ENCODE results near the gene STK16. TPM values are rescaled to one million over a fixed set of nuclear protein-coding genes. Genes with fewer than 3 reads are reported as not detected.
A peak's percentile ranks its signal among the peaks of the same experiment; 100 is the strongest.

Gene STK16
- total and polyA plus RNA-seq, 2 experiments from 2014 or later: 7.7 to 35.6 TPM

DNA sequence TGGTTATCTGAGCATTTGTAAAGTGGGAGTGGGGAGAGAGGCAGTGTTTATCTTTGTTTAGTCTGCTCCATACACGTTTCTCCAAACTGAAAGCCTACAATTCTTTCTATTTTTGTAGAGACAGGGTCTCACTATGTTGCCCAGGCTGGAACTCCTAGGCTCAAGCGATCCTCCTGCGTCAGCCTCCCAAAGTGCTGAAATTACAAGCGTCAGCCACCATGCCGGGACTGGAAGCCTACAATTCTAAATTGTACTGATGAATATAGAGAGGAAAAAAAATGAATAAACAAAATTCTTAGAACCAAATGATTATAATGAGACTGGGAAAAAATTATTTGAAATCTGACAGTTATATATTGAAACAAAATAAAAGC lies 40.1 kb upstream of the STK16 start:
- no peaks in the 10 kb centered on the region for H3K9me3 ChIP-seq (ENCODE audit: low read depth)
- peaks cover 6% of the 10 kb centered on the region for H3K79me2 ChIP-seq
- H3K9me2 ChIP-seq (replicated peaks; ENCODE audit: insufficient read depth): no peaks in the 10 kb centered on the region
- no peaks in the 10 kb centered on the region for H3K36me3 ChIP-seq (replicated peaks; ENCODE audit: insufficient read depth, low read depth)
- no peak overlapping the region for H3K4me2 ChIP-seq
- H2AFZ ChIP-seq: no peak overlapping the region
- no peaks in the 10 kb centered on the region for H3K27me3 ChIP-seq
- H3K27ac ChIP-seq: no peak overlapping the region
- WGBS (ENCODE audit: low lambda C conversion rate, missing lambda C conversion rate): 81% methylated on average over 5 of the region's 5 CpGs
- no peak for DNase-seq (ENCODE audit: low spot score)
- no peak overlapping the region for H3K4me3 ChIP-seq
- peaks cover 3% of the 10 kb centered on the region for H4K20me1 ChIP-seq (ENCODE audit: insufficient read depth, poor library complexity, severe bottlenecking)
- H3K4me1 ChIP-seq (ENCODE audit: insufficient read depth): peaks cover 20% of the 10 kb centered on the region
- TF ChIP-seq, protein P1, sequence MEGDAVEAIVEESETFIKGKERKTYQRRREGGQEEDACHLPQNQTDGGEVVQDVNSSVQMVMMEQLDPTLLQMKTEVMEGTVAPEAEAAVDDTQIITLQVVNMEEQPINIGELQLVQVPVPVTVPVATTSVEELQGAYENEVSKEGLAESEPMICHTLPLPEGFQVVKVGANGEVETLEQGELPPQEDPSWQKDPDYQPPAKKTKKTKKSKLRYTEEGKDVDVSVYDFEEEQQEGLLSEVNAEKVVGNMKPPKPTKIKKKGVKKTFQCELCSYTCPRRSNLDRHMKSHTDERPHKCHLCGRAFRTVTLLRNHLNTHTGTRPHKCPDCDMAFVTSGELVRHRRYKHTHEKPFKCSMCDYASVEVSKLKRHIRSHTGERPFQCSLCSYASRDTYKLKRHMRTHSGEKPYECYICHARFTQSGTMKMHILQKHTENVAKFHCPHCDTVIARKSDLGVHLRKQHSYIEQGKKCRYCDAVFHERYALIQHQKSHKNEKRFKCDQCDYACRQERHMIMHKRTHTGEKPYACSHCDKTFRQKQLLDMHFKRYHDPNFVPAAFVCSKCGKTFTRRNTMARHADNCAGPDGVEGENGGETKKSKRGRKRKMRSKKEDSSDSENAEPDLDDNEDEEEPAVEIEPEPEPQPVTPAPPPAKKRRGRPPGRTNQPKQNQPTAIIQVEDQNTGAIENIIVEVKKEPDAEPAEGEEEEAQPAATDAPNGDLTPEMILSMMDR (IDR thresholded peaks at IDR 0.05; ENCODE audit: poor library complexity): no peak
- TF ChIP-seq EZH2phosphoT487 (IDR thresholded peaks at IDR 0.05; ENCODE audit: low read depth, severe bottlenecking, unreplicated experiment): no peak
- no peak for TF ChIP-seq EZH2 (IDR thresholded peaks at IDR 0.05; ENCODE audit: borderline replicate concordance)

DNA sequence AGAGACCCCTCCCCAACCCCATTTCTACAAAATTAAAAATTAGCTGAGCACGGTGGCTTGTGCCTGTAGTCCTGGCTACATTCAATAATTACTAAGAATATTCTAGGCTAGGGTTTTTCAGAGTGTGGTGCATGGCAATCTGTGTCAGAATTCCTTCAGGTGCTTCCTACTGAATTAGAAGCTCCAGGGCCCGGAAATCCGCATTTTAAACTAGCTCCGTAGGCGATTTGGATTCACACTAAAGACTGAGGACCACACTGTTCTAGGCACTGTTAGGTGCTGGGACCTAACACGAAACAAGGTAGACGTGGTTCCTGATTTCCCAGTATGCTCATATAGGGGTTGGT lies 39.3 kb upstream of the STK16 start:
- peak overlapping the region; percentile 98 for H3K27ac ChIP-seq

DNA sequence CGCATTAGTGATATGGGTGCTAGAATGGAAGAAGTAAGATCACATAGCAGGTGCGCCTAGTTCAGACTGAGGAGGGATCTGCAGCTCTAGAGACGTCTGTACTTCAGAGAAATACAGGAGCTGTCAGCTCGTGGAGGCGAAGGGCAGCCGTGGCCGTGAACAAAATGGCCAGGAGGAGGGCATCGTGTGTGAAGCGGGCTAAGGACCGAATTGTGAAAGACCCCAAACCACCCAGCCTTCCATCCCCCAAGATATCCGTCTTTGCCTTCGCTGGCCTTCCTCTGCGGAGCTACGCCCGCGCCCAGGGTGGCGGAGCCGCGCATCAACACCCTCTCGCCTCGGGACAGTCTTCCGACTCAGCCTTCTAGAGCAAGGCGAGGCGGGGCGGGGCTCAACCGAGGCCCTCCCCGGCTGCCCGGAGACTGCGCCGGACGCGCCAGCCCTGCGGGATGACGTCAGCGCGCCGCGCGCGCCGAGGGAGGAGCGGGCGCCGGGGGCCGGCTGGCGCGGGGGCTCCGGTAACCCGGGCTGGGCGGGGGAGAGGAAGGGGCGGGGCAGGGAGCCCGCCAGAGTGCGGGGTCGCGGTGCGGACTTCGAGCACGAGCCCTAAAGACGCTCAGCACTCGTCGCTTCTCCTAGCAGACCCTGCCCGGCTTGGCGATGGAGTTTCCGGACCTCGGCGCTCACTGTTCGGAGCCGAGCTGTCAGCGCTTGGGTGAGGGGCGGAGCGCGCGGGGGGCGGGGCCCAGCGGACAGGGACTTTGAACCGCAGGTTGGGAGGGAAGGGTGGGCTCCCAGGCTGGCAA lies 38.7 kb upstream of the STK16 start, which contains the start of gene ZFAND2B:
Gene ZFAND2B (plus strand): TSS at position 455 of the 806 bp plus-strand sequence. CDS start 206 bp downstream, at position 661.
- under 1% methylated on average over 39 of the region's 76 CpGs for WGBS (ENCODE audit: low lambda C conversion rate, missing lambda C conversion rate)
- Histone ChIP-seq H3K9me3 (ENCODE audit: low read depth) (no peaks in the 10 kb centered on the region), H4K20me1 (ENCODE audit: insufficient read depth, poor library complexity, severe bottlenecking) (peaks cover 3% of the 10 kb centered on the region), H3K4me2 (peak within 1 kb of the TSS; percentile 82), H3K4me1 (ENCODE audit: insufficient read depth) (peaks cover 20% of the 10 kb centered on the region), H3K79me2 (peaks cover 6% of the 10 kb centered on the region), H3K36me3 (replicated peaks; ENCODE audit: insufficient read depth, low read depth) (no peaks in the 10 kb centered on the region), H3K27ac (peak within 1 kb of the TSS; percentile 98), H3K9me2 (replicated peaks; ENCODE audit: insufficient read depth) (no peaks in the 10 kb centered on the region), H3K27me3 (no peaks in the 10 kb centered on the region), H2AFZ (peak within 1 kb of the TSS; percentile 92), H3K4me3 (peak within 1 kb of the TSS; percentile 69)
- peak; percentile 99 for DNase-seq (ENCODE audit: low spot score)
- TF ChIP-seq EZH2 (IDR thresholded peaks at IDR 0.05; ENCODE audit: borderline replicate concordance) (no peak), EZH2phosphoT487 (IDR thresholded peaks at IDR 0.05; ENCODE audit: low read depth, severe bottlenecking, unreplicated experiment) (no peak)
- TF ChIP-seq, protein P1 (IDR thresholded peaks at IDR 0.05; ENCODE audit: poor library complexity): peak; percentile 7

More for the DNA sequence above, 39.3 kb upstream of the STK16 start:
- peaks cover 6% of the 10 kb centered on the region for H3K79me2 ChIP-seq
- no peaks in the 10 kb centered on the region for H3K27me3 ChIP-seq
- TF ChIP-seq EZH2phosphoT487 (IDR thresholded peaks at IDR 0.05; ENCODE audit: low read depth, severe bottlenecking, unreplicated experiment) (no peak), EZH2 (IDR thresholded peaks at IDR 0.05; ENCODE audit: borderline replicate concordance) (no peak)
- TF ChIP-seq, protein P1 (IDR thresholded peaks at IDR 0.05; ENCODE audit: poor library complexity): no peak
- no peaks in the 10 kb centered on the region for H3K36me3 ChIP-seq (replicated peaks; ENCODE audit: insufficient read depth, low read depth)
- DNase-seq (ENCODE audit: low spot score): no peak
- WGBS (ENCODE audit: low lambda C conversion rate, missing lambda C conversion rate): 28% methylated on average over 7 of the region's 7 CpGs
- H3K4me2 ChIP-seq: peak overlapping the region; percentile 82
- peak overlapping the region; percentile 92 for H2AFZ ChIP-seq
- peak overlapping the region; percentile 60 for H3K4me3 ChIP-seq
- peaks cover 20% of the 10 kb centered on the region for H3K4me1 ChIP-seq (ENCODE audit: insufficient read depth)
- H4K20me1 ChIP-seq (ENCODE audit: insufficient read depth, poor library complexity, severe bottlenecking): peaks cover 3% of the 10 kb centered on the region
- H3K9me2 ChIP-seq (replicated peaks; ENCODE audit: insufficient read depth): no peaks in the 10 kb centered on the region
- no peaks in the 10 kb centered on the region for H3K9me3 ChIP-seq (ENCODE audit: low read depth)

All from hepatocyte (in vitro differentiated cells).